ENCODE data around the gene CEP44.

CEP44 gene

GRCh38 chr4:174316954-174317353 is 33.2 kb downstream of the CEP44 start:
- no peaks in the 10 kb centered on the region for H3K9me3 ChIP-seq (ENCODE audit: control insufficient read depth in 5 of 5, low read length in 5 of 5)
- H3K27ac ChIP-seq (ENCODE audit: low read depth, low read length): no peak overlapping the region
- peaks cover 2 to 21% (median 18%) of the 10 kb centered on the region in 5 donors for H3K36me3 ChIP-seq (ENCODE audit: control insufficient read depth in 5 of 5, insufficient read depth in 5 of 5, low read length in 5 of 5)
- no peak overlapping the region for H3K4me3 ChIP-seq (ENCODE audit: low read depth in 1 of 5, low read length in 5 of 5)
- H3K27me3 ChIP-seq (ENCODE audit: control insufficient read depth in 5 of 5, insufficient read depth in 4 of 5, low read length in 5 of 5): no peaks in the 10 kb centered on the region
- H3K4me1 ChIP-seq (ENCODE audit: control insufficient read depth in 5 of 5, insufficient read depth in 5 of 5, low read length in 5 of 5): no peaks in the 10 kb centered on the region
- no peak overlapping the region for H3K9ac ChIP-seq (ENCODE audit: low read length in 5 of 5)

- no peaks in the 10 kb centered on the region for H3K4me1 ChIP-seq (ENCODE audit: control insufficient read depth in 5 of 5, insufficient read depth in 5 of 5, low read length in 5 of 5)
- H3K9ac ChIP-seq (ENCODE audit: low read length in 5 of 5): no peak overlapping the region
- H3K27ac ChIP-seq (ENCODE audit: low read depth, low read length): no peak overlapping the region
- no peaks in the 10 kb centered on the region for H3K27me3 ChIP-seq (ENCODE audit: control insufficient read depth in 5 of 5, insufficient read depth in 4 of 5, low read length in 5 of 5)
- H3K4me3 ChIP-seq (ENCODE audit: low read depth in 1 of 5, low read length in 5 of 5): no peak overlapping the region
- H3K36me3 ChIP-seq (ENCODE audit: control insufficient read depth in 5 of 5, insufficient read depth in 5 of 5, low read length in 5 of 5): peaks cover 2 to 21% (median 13%) of the 10 kb centered on the region in 5 donors
- no peaks in the 10 kb centered on the region for H3K9me3 ChIP-seq (ENCODE audit: control insufficient read depth in 5 of 5, low read length in 5 of 5)
These were observed 33.8 kb downstream of the CEP44 start for GRCh38 chr4:174317531-174317930.

DNA sequence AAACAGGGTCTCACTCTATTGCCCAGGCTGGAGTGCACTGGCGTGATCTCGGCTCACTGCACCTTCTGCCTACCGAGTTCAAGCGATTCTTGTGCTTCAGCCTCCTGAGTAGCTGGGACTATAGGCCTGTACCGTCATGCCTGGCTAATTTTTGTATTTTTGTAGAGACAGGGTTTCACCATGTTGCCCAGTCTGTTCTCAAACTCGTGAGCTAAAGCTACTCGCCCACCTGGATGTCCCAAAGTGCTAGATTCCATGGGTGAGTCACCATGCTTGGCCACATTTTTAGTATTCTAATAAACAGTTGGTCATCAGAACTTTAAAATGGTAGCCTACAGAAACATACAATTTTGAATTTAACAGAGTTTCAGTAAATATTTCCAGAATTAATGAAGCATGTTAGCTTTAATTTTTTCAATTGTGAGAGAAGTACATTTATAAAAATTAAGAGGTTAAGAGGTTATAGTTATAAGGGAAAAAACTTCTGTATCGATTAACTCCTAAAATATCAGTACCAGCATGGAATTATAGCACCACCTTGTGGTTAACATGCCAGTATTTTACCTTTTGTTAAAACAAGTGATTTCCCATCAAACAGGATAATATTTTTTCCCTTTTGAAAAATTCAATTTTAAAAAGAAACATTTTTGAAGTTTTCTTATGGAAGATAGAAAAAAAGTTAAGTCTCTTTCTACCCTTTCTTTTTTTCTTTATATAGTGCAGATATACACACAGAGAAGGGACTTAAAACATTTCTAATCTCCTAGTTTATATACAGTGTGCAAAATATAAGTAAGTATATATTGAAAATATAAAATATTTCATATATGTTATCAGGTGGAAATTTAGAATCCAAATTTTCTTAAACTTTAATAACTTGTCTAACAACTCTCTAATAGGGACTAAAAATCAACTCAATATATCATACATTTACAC is 35.4 kb downstream of the CEP44 start:
- Histone ChIP-seq H3K4me3 (ENCODE audit: low read depth in 1 of 5, low read length in 5 of 5) (no peak overlapping the region), H3K9me3 (ENCODE audit: control insufficient read depth in 5 of 5, low read length in 5 of 5) (no peaks in the 10 kb centered on the region), H3K27ac (ENCODE audit: low read depth, low read length) (no peak overlapping the region), H3K27me3 (ENCODE audit: control insufficient read depth in 5 of 5, insufficient read depth in 4 of 5, low read length in 5 of 5) (no peaks in the 10 kb centered on the region), H3K9ac (ENCODE audit: low read length in 5 of 5) (no peak overlapping the region), H3K36me3 (ENCODE audit: control insufficient read depth in 5 of 5, insufficient read depth in 5 of 5, low read length in 5 of 5) (peaks cover 0 to 15% (median 6%) of the 10 kb centered on the region in 5 donors), H3K4me1 (ENCODE audit: control insufficient read depth in 5 of 5, insufficient read depth in 5 of 5, low read length in 5 of 5) (no peaks in the 10 kb centered on the region)

DNA sequence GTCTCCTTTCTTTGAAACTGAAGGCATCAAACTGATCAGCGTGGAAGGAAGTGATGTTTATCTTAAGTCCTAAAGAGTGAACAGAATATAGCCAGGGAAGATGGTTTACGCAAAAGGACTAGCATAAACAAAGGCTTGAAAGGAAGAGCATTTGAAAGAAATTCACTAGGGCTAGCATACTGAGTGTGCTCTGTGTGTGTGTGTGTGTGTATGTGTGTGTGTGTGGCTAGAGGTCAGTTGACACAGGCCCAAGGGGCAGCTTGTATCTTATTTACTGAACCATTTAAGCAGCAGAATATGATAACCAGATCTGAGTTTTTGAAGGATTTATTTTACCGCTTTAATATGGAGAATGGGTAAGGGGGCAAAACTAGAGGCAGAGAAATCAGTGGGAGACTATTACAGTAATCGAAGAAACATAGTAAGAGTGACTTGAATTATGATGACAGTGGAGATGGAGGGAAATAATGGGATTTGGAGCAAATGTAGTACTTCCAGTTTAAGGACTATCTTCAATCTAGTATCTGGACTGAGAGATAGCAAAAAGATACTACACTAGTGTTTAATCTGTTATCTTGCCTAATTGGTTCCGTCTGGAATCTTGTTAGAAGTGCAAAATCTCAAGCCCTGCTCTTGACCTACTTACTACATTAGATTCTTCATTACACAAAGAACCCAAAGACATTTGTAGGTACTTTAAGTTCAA is 36.9 kb downstream of the CEP44 start:
- H3K27me3 ChIP-seq (ENCODE audit: control insufficient read depth in 5 of 5, insufficient read depth in 4 of 5, low read length in 5 of 5): no peaks in the 10 kb centered on the region
- no peaks in the 10 kb centered on the region for H3K9me3 ChIP-seq (ENCODE audit: control insufficient read depth in 5 of 5, low read length in 5 of 5)
- no peaks in the 10 kb centered on the region for H3K4me1 ChIP-seq (ENCODE audit: control insufficient read depth in 5 of 5, insufficient read depth in 5 of 5, low read length in 5 of 5)
- no peak overlapping the region for H3K27ac ChIP-seq (ENCODE audit: low read depth, low read length)
- no peak overlapping the region for H3K4me3 ChIP-seq (ENCODE audit: low read depth in 1 of 5, low read length in 5 of 5)
- H3K9ac ChIP-seq (ENCODE audit: low read length in 5 of 5): no peak overlapping the region
- peaks cover 0 to 15% (median 5%) of the 10 kb centered on the region in 5 donors for H3K36me3 ChIP-seq (ENCODE audit: control insufficient read depth in 5 of 5, insufficient read depth in 5 of 5, low read length in 5 of 5)

GRCh38 chr4:174324236-174324635 is 40.5 kb downstream of the CEP44 start:
- Histone ChIP-seq H3K27me3 (ENCODE audit: control insufficient read depth in 5 of 5, insufficient read depth in 4 of 5, low read length in 5 of 5) (no peaks in the 10 kb centered on the region), H3K36me3 (ENCODE audit: control insufficient read depth in 5 of 5, insufficient read depth in 5 of 5, low read length in 5 of 5) (peaks cover 0 to 4% (median 0%) of the 10 kb centered on the region in 5 donors), H3K4me1 (ENCODE audit: control insufficient read depth in 5 of 5, insufficient read depth in 5 of 5, low read length in 5 of 5) (no peaks in the 10 kb centered on the region), H3K4me3 (ENCODE audit: low read depth in 1 of 5, low read length in 5 of 5) (no peak overlapping the region), H3K9me3 (ENCODE audit: control insufficient read depth in 5 of 5, low read length in 5 of 5) (no peaks in the 10 kb centered on the region), H3K9ac (ENCODE audit: low read length in 5 of 5) (no peak overlapping the region), H3K27ac (ENCODE audit: low read depth, low read length) (no peak overlapping the region)

- Histone ChIP-seq H3K27ac (ENCODE audit: low read depth, low read length) (no peak overlapping the region), H3K9ac (ENCODE audit: low read length in 5 of 5) (no peak overlapping the region), H3K4me1 (ENCODE audit: control insufficient read depth in 5 of 5, insufficient read depth in 5 of 5, low read length in 5 of 5) (no peaks in the 10 kb centered on the region), H3K27me3 (ENCODE audit: control insufficient read depth in 5 of 5, insufficient read depth in 4 of 5, low read length in 5 of 5) (no peaks in the 10 kb centered on the region), H3K36me3 (ENCODE audit: control insufficient read depth in 5 of 5, insufficient read depth in 5 of 5, low read length in 5 of 5) (peaks cover 0 to 4% (median 0%) of the 10 kb centered on the region in 5 donors), H3K9me3 (ENCODE audit: control insufficient read depth in 5 of 5, low read length in 5 of 5) (no peaks in the 10 kb centered on the region), H3K4me3 (ENCODE audit: low read depth in 1 of 5, low read length in 5 of 5) (no peak overlapping the region)
These were observed 41.0 kb downstream of the CEP44 start for GRCh38 chr4:174324725-174325124.

GRCh38 chr4:174332741-174333493 is 49.2 kb downstream of the CEP44 start:
- Histone ChIP-seq H3K27me3 (ENCODE audit: control insufficient read depth in 5 of 5, insufficient read depth in 4 of 5, low read length in 5 of 5) (no peaks in the 10 kb centered on the region), H3K9me3 (ENCODE audit: control insufficient read depth in 5 of 5, low read length in 5 of 5) (no peaks in the 10 kb centered on the region), H3K36me3 (ENCODE audit: control insufficient read depth in 5 of 5, insufficient read depth in 5 of 5, low read length in 5 of 5) (peaks cover 0 to 3% (median 0%) of the 10 kb centered on the region in 5 donors), H3K4me1 (ENCODE audit: control insufficient read depth in 5 of 5, insufficient read depth in 5 of 5, low read length in 5 of 5) (no peaks in the 10 kb centered on the region), H3K4me3 (ENCODE audit: low read depth in 1 of 5, low read length in 5 of 5) (no peak overlapping the region), H3K9ac (ENCODE audit: low read length in 5 of 5) (no peak overlapping the region), H3K27ac (ENCODE audit: low read depth, low read length) (no peak overlapping the region)

DNA sequence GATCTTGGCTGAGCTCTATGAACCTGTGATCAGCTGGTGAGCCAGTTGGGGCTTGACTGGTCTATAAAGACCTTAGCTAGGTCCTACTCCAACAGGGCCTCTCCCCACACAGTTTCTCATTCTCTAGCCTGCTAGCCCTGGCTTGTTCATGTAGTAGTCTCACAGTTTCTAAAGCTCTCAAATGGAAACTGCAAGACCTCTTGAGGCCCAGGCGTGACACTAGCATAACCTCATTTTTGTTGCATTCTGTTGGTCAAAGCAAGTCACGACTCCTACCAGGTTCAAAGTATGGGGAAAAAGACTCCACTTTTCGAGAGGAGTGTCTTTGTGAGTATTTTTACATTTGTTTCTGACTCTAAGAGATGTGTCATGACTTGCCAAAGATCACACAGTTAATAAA is 50.9 kb downstream of the CEP44 start:
- Histone ChIP-seq H3K27ac (ENCODE audit: low read depth, low read length) (no peak overlapping the region), H3K9me3 (ENCODE audit: control insufficient read depth in 5 of 5, low read length in 5 of 5) (no peaks in the 10 kb centered on the region), H3K9ac (ENCODE audit: low read length in 5 of 5) (no peak overlapping the region), H3K36me3 (ENCODE audit: control insufficient read depth in 5 of 5, insufficient read depth in 5 of 5, low read length in 5 of 5) (peaks cover 0 to 3% (median 0%) of the 10 kb centered on the region in 5 donors), H3K4me3 (ENCODE audit: low read depth in 1 of 5, low read length in 5 of 5) (no peak overlapping the region), H3K27me3 (ENCODE audit: control insufficient read depth in 5 of 5, insufficient read depth in 4 of 5, low read length in 5 of 5) (no peaks in the 10 kb centered on the region), H3K4me1 (ENCODE audit: control insufficient read depth in 5 of 5, insufficient read depth in 5 of 5, low read length in 5 of 5) (no peaks in the 10 kb centered on the region)

- Histone ChIP-seq H3K4me3 (ENCODE audit: low read depth in 1 of 5, low read length in 5 of 5) (no peak overlapping the region), H3K36me3 (ENCODE audit: control insufficient read depth in 5 of 5, insufficient read depth in 5 of 5, low read length in 5 of 5) (no peaks in the 10 kb centered on the region), H3K27me3 (ENCODE audit: control insufficient read depth in 5 of 5, insufficient read depth in 4 of 5, low read length in 5 of 5) (no peaks in the 10 kb centered on the region), H3K9me3 (ENCODE audit: control insufficient read depth in 5 of 5, low read length in 5 of 5) (no peaks in the 10 kb centered on the region), H3K27ac (ENCODE audit: low read depth, low read length) (no peak overlapping the region), H3K9ac (ENCODE audit: low read length in 5 of 5) (no peak overlapping the region), H3K4me1 (ENCODE audit: control insufficient read depth in 5 of 5, insufficient read depth in 5 of 5, low read length in 5 of 5) (no peaks in the 10 kb centered on the region)
These were observed 57.0 kb downstream of the CEP44 start for GRCh38 chr4:174340714-174341113.
